Embryonic facial prominence (tissue), 1 donor: ENCODE results near the gene CD2.

Experiments
- DNase-seq: peaks from one replicate; pipeline ENCODE4 v3.0.0-alpha.2; 2016; ENCODE audit errors: extremely low spot score

The CD2 gene

DNA sequence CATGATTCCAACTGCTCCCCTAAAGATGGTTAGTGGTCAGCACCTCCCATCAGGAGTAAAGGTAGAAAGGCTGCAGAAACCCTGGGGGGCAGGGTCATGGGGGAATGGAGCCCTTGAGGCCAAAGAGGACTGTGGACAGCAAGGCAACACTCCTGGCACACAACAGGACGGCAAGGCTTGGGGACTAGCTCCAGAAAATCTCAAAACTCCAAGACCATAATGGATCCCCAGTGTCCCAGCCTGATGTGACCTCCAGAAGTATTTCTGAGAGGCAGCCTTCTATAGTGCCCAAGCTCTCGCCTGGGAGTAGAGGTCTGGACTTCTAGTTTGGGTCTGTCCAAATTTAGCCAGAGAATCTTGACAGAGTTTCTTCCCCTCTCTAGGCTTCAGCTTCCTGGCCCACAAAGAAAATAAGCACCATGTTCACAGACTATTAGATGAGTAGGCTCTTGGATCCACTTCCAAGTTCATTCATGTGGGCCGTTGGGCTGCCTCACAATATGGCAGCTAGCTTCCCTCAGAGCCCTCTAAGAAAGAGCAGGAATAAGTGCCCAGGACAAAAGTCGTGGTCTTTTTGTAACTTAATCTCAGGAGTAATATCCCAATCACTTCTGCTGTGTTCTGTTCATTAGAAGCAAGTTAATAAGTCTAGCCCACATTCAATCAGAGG, 6.9 kb downstream of the CD2 start:
- no peak for DNase-seq

DNA sequence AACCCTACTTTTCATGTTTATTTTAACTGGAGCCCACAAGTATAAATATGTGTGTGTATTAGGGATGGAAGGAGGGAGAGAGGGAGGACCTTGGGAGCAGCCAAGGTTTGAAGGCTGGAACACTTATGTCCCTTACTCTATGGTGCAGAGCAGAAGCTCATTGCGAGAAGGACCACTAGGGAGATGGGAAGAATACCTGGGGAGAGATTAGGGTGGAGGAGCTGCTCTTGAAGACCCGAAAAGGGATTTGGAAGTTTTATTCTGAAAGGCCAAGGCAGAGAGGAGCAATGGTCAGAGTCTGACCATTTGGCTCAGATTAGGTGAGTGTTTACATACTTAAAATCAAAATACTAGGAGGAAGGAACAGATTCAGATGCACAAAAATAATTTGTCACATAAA, 8.1 kb downstream of the CD2 start:
- no peak for DNase-seq

DNA sequence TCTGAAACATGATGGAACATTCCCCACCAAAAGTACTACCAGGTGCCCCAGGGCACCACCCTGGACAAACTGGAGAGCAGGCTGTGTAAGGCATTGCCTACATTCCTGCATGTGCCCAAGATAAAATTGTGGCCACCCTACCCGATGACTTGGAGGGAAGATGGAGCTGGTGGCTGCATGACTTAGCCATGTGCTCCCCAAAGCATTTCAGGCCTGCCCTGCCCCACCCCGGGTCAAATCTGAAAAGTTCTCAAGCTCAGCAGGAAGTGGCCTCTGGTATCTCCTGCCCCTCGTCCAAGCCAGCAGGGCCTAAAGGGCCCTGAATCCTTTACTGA, 8.5 kb downstream of the CD2 start:
- no peak for DNase-seq

DNA sequence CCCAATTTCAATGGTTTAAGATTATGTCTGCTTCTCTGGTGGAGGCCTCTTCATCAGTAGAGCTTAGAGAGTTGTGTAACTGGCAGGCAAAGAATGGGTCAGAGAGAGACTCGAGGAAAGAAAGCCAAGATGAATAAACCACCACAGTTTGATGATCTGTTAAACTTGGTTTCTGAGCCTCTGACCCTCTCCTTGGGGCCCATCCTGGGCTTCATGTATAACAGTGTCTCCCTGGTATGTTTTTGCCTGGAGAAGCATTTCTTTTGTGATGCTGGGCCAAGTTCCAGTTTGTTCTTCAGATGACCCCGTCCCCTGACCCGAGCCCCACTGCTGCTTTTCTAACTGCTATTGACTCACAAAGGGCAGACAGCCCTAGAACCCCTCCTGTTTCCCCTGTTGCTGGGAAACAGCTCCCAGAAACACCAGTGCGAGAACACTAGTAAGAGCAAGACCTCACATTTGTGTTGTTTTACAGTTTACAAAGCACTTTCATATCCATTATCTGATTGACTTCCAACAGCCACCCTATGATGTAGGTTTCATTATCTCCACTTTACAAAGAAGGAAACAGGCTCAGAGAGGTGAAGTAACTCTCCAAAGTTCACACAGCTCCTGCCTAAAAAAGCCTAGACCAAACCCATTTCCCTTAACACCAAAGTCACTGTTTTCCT, 9.0 kb downstream of the CD2 start:
- DNase-seq, result no peak

DNA sequence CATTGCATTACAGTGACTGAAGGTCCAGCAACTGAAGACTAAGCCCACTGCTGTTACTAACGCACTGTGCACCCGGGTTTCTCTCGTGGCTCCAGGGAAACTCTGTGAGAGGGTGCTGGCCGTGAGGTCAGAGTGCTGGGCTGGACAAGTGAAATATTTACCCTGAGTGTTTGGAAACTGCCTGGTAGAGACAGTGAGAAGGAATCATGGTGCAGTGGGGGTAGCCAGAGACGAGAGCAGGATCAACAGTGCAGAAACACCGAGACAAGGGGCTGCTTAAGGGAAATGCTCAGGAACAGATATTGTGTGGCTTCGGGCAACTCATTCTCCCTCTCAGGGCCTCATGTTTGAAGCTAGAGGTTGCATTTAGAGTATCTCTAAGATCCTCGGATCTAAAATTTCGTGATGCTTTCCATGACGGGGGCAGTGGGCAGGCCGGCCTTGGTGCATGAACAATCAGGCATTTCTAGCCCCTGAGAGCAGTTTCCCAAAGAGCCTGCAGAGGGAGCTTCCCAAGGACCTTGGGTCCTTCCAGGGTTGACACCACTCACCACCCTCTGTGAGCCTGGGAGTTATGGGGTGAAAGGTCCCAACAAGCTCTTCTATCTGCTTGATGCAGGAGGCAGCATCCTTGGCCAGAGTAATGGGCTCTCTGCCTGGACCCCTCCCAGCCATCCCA, 9.7 kb downstream of the CD2 start:
- no peak for DNase-seq

- no peak for DNase-seq
These were observed 10.3 kb downstream of the CD2 start for GRCh38 chr1:116764466-116764898.

GRCh38 chr1:116764906-116765862, 11.0 kb downstream of the CD2 start:
- DNase-seq, result no peak

DNA sequence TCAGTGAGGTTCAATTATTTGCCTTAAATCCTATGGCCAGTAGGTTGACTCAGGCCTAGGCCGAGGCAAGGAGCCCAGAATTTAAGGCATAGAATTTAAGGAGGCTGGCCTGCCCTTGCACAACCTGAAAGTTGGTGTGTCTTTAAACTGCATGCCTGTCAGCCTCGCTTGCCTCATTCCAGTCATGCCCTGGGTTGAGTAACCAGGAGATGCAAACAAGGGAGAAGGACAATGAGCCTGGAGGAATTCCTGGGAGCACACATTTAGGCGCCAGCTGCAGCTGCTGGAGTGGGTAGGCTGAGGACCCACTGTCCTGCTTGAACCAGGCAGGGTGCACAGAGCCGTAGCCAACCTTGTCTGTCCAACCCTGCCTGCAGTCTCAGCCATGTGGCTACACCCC, 11.7 kb downstream of the CD2 start:
- DNase-seq, result no peak

DNA sequence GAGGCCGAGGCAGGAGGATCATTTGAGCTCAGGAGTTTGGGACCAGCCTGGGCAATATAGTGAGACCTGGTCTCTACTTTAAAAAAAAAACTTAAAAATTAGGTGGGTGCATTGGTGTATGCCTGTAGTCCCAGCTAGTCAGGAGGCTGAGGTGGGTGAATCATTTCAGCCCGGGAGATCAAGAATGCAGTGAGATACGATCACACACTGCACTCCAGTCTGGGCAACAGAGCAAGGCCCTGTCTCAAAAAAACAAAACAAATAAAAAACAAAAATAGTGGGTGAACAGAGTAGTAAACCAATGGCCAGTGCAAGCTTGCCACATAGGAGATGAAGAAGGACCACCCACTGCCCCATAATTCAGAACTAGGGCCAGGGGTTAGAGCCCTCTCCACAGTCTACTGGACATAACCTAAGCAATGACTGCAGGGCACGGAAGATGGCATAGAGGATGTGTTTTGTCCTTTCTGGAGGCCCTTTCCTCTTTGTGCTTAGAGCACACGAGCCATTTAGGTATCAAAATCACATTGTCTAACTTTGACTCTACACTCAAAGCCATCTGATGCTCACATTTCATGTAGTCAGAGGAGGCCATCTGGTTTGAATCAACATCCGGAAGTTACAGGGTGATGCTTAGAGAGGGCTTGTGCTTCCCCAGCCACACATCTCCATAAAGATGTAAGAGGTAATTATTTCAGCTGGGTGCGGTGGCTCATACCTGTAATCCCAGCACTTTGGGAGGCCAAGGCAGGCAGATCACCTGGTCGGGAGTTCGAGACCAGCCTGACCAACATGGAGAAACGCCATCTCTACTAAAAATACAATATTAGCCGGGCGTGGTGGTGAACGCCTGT, 12.6 kb downstream of the CD2 start:
- no peak for DNase-seq

DNA sequence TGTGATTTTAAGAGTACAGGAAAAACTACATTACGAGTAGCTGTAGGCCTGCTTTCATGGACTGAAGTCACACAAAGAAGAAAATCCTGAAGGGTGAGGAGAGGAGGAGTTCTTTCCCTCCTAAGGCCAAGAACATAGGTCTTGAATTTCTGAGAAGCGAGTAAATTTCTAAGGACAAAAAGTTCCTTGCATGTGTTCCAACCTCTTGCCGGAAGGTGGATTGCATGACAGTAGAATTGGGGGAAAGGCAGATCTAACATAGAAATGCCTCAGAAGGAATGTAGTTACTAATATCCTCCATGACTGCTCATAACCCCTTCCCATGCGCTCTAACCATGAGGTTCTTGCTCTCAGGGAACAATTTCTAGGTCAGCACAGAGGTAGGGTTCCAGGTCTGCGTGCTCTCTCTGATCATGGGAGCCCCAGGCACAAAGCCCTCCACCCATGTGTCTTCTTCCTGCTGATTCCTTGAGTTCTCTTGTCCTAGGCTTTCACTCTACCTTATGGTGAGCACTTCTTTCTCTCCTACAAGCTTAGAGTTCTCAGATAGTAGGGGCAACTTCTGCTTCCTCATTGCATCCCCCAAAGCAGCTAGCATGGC, 13.7 kb downstream of the CD2 start:
- no peak for DNase-seq

- no peak for DNase-seq
These were observed 14.3 kb downstream of the CD2 start for GRCh38 chr1:116768416-116769103.

DNA sequence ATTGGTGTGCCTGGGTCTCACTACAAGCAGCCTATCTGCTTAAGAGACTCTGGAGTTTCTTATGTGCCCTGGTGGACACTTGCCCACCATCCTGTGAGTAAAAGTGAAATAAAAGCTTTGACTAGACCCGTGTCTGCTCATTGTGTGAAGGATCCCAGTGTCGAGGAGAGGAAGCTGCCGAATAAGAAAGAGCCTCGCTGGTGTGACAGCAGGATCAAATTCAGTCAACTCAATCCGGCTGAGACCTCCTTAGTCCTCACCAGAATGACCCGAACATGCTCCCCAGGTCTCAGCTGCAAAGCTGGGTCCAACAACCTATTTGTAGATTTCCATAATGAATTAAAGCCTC, 14.8 kb downstream of the CD2 start:
- DNase-seq, result no peak

DNA sequence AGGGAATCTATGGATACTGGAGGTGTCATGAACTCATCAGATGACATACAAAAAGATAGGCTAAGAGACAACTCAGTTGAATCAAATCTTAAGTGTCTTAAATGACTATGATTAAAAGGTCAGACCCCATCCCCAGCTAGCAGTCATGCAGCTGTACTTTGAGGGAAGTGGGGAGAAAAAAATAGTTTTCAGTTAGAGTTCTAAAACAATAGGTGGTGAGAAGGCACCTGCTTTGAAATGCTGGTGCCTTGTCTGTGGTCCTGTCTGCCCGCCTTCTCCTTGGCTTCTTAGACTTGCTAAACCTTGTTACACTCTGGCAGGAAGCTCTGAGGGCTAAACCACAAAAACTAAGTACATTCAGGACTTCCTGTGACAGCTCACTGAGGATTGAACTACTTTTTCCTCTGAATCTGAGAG, 15.3 kb downstream of the CD2 start:
- no peak for DNase-seq

DNA sequence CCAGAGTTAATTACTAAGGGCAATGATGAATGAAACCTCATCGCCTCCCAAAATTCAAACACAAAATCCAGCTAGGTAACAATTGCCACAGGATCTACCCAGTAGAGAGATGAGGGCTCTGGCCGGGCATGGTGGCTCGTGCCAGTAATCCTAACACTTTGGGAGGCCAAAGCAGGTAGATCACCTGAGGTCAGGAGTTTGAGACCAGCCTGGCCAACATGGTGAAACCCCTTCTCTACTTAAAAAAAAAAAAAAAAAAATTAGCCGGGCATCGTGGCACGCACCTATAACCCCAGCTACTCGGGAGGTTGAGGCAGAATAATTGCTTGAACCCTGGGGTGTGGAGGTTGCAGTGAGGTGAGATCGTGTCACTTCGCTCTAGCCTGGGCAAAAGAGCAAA, 15.8 kb downstream of the CD2 start:
- no peak for DNase-seq

GRCh38 chr1:116770625-116771024, 16.4 kb downstream of the CD2 start:
- no peak for DNase-seq

DNA sequence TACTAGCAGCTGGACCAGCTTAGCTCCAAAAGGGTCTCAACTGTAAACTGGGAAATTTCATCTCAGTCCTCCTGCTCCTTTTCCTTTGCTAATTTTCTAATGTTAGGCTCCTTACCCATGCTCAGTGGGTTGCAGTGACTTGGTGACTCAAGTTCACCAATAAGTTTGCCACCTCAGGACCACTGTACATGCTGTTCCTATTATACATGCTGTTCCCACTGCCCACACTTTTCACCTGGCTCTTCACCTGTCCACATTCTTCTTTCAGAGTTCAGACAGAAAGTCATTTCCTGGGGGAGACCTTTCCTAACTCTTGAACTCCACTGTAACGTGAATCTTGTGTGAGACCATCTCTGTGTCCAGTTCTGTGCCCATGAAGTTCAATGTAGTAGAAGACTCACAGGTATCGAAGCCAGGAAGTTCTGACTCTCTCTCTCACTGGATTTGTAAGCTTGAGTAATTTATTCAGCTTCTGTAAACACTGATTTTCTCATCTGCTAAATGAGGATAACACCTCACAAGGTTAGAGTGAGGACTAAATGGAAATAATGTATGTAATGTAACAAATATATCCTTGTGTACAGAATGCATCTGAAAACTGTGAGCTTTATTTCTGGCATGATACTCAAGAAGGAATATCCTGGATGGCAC, 17.9 kb downstream of the CD2 start:
- no peak for DNase-seq

- DNase-seq, result no peak
These were observed 18.4 kb downstream of the CD2 start for GRCh38 chr1:116772648-116773045.

- DNase-seq, result no peak
These were observed 21.0 kb downstream of the CD2 start for GRCh38 chr1:116775116-116775752.
